ENCODE measurements around the gene KIF11.
"Not testable (repeated sequence)": the region's sequence is repeated elsewhere in the genome, so short reads cannot be mapped to it uniquely, and the experiment has no call there.

DNA sequence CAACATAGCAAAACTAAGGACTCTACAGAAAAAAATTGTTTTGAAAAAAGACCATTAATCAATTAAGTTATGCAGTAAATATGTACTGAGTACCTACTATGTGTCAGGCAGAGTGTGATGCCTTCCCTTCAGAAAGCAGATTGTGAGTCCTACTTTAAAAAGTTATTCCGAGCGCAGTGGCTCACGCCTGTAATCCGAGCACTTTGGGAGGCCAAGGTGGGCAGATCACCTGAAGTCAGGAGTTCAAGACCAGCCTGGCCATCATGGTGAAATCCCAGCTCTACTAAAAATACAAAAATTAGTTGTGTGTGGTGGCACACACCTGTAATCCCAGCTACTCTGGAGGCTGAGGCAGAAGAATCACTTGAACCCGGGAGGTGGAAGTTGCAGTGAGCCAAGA is 23.3 kb upstream of the KIF11 start:
- TF ChIP-seq, protein P1, sequence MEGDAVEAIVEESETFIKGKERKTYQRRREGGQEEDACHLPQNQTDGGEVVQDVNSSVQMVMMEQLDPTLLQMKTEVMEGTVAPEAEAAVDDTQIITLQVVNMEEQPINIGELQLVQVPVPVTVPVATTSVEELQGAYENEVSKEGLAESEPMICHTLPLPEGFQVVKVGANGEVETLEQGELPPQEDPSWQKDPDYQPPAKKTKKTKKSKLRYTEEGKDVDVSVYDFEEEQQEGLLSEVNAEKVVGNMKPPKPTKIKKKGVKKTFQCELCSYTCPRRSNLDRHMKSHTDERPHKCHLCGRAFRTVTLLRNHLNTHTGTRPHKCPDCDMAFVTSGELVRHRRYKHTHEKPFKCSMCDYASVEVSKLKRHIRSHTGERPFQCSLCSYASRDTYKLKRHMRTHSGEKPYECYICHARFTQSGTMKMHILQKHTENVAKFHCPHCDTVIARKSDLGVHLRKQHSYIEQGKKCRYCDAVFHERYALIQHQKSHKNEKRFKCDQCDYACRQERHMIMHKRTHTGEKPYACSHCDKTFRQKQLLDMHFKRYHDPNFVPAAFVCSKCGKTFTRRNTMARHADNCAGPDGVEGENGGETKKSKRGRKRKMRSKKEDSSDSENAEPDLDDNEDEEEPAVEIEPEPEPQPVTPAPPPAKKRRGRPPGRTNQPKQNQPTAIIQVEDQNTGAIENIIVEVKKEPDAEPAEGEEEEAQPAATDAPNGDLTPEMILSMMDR (IDR thresholded peaks at IDR 0.05; ENCODE audit: poor library complexity, severe bottlenecking), result not testable (repeated sequence)
- not testable (repeated sequence) for TF ChIP-seq POLR2AphosphoS5 (IDR thresholded peaks at IDR 0.05); RAD21 (conservative IDR thresholded peaks at IDR 0.05); MXI1 (conservative IDR thresholded peaks at IDR 0.05; ENCODE audit: poor library complexity, severe bottlenecking); EZH2 (IDR thresholded peaks at IDR 0.05; ENCODE audit: borderline replicate concordance, insufficient read depth, low read length, poor library complexity, severe bottlenecking); TAF1 (IDR thresholded peaks at IDR 0.05; ENCODE audit: low read depth); EP300 (conservative IDR thresholded peaks at IDR 0.05; ENCODE audit: poor library complexity, severe bottlenecking); SMC3 (conservative IDR thresholded peaks at IDR 0.05; ENCODE audit: poor library complexity)
- TF ChIP-seq, protein P2, sequence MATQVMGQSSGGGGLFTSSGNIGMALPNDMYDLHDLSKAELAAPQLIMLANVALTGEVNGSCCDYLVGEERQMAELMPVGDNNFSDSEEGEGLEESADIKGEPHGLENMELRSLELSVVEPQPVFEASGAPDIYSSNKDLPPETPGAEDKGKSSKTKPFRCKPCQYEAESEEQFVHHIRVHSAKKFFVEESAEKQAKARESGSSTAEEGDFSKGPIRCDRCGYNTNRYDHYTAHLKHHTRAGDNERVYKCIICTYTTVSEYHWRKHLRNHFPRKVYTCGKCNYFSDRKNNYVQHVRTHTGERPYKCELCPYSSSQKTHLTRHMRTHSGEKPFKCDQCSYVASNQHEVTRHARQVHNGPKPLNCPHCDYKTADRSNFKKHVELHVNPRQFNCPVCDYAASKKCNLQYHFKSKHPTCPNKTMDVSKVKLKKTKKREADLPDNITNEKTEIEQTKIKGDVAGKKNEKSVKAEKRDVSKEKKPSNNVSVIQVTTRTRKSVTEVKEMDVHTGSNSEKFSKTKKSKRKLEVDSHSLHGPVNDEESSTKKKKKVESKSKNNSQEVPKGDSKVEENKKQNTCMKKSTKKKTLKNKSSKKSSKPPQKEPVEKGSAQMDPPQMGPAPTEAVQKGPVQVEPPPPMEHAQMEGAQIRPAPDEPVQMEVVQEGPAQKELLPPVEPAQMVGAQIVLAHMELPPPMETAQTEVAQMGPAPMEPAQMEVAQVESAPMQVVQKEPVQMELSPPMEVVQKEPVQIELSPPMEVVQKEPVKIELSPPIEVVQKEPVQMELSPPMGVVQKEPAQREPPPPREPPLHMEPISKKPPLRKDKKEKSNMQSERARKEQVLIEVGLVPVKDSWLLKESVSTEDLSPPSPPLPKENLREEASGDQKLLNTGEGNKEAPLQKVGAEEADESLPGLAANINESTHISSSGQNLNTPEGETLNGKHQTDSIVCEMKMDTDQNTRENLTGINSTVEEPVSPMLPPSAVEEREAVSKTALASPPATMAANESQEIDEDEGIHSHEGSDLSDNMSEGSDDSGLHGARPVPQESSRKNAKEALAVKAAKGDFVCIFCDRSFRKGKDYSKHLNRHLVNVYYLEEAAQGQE (IDR thresholded peaks at IDR 0.05; ENCODE audit: borderline replicate concordance), result not testable (repeated sequence)

Measured in neural cell (in vitro differentiated cells).